GM21390 (cell line): ENCODE measurements around the gene CAPN1.
"Not testable (repeated sequence)": the region's sequence is repeated elsewhere in the genome, so short reads cannot be mapped to it uniquely, and the experiment has no call there.

Experiments used
- ATAC-seq: cut with Tn5 transposase; IDR thresholded peaks from one replicate; pipeline ENCODE4 v1.9.1; 2021; ENCODE audit not compliant: unreplicated experiment

The CAPN1 gene

GRCh38 chr11:65216830-65217229, 35.1 kb downstream of the CAPN1 start:
- no peak for ATAC-seq

DNA sequence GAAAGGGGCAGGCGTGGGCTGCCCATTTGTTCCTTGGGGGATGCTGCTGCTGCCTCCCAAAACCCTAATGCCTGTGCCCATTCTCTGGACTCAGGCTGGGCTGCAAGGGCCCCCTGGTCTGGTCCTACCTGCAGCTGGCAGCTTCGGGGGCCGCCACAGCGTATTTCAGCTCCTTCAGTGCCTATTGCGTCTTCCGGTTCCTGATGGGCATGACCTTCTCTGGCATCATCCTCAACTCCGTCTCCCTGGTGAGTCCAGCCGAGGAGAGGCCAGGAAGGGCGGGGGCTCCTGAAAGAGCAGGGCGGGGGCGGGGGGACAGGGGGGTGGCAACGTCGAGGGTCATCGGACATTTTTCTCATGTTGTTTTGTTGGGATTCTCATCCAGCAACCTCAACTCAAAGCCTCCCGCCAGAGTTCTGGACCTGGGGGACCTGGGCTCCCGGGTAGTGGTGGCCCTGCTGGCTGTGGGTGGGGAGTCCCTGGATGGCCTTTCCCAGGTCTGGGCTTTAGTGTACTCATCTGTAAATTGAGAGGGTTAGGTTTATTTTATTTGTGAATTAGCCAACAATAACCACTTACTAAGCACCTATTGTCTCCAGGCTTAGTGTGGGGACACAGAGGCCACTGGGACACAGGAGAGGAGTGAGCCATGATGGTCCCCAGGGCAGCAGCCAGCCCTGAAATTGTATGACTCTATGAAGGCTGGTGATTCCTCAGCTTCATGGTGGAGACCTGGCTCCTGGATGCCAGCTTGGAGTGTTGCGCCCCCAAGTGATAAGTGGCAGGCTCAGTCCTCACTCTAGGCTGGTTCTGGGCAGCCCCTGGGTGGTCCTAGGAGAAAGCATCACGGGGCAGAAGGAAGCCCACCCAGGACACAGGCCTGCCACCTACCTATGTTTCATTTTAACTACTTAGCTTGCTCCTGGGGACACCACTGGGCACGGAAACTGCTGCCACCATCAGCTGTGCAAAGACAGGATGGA, 36.0 kb downstream of the CAPN1 start:
- no peak for ATAC-seq

DNA sequence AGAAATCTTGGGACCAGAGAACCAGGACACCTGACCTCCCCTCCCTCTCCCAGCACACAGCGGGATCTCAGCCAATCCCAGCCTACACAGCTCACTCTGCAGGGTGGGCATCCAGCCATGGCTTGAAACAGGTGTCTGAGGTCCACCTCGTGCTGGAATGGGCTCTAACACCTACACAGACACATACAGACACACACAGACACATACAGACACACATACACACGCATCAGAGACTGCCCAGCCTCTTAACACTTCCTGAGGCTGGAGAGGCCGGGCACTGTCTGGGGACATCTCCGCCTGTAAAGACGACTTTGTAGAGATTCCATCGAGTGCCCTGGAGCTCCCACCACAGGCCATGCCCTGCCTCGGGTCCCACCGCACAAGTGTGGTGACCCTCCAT, 36.7 kb downstream of the CAPN1 start:
- no peak for ATAC-seq

GRCh38 chr11:65219930-65220213, 38.1 kb downstream of the CAPN1 start:
- ATAC-seq, result no peak

DNA sequence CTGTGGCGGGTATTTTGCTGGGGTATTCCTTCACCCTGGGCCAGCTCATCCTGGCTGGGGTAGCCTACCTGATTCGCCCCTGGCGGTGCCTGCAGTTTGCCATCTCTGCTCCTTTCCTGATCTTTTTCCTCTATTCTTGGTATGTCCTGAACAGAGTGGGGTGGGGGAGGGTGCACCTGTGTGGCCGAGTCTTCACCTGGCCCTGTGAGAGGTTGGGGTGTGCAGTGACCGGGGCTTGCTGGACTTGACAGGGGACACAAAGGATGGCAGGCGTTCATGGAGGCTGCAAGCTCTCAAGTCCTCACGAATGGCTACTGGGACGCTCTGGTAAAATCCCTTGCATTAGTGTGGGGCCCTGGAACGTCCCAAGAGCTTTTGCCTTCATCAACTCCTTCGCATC, 39.3 kb downstream of the CAPN1 start:
- ATAC-seq, result no peak

DNA sequence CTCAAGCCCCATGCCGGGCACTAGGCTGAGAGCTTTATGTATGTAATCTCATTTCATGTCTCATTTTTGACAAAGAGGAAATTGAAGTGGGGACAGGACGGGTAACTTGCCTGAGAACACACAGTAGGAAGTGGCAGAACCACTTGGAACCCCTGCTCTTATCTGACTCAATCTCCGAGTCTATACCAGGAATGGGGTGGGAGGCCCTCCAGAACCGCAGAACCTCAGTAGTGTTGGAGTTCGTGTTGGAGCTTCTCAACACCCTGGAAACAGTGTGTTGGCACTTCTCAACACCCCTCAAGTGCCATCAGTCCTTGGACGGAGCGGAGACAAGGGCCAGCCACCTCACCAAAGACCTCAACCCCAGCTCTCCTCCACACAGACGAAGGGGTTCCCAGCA, 41.3 kb downstream of the CAPN1 start:
- ATAC-seq, result no peak

DNA sequence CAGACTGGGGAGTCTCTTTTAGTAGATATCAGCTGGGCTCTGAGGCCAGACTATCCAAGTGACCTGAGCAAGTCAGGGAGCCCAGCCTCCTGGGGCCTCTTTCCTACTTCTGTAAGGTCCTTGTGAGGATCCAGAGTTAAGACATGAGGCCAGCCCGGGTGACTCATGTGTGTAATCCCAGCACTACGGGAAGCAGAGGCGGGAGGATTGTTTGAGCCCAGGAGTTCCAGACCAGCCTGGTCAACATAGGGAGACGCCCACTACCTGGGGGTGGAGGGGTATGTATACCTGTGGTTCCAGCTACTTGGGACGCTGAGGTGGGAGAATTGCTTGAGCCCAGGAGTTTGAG, 43.2 kb downstream of the CAPN1 start:
- ATAC-seq, result no peak

- ATAC-seq, result no peak
Observed at GRCh38 chr11:65225279-65226102, 43.8 kb downstream of the CAPN1 start.

- no peak for ATAC-seq
Observed at GRCh38 chr11:65226103-65226442, 44.3 kb downstream of the CAPN1 start.

DNA sequence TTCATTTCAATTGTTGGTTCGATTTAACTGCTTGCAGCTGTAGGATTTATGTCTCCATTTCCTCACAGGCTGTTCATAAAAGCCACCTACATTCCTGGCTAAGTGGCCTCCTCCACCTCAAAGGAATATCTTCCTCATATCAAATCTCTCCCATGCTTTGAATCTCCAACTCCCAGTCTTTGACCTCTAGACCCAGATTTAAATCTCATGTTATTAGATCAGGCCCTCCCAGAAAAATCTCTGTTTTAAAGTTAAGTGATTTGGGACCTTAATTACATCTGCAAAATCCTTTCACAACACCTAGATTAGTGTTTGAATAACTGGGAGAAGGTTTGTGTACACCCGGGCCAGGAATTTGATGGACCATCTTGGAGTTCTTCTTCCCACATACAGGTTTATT, 46.2 kb downstream of the CAPN1 start:
- no peak for ATAC-seq

DNA sequence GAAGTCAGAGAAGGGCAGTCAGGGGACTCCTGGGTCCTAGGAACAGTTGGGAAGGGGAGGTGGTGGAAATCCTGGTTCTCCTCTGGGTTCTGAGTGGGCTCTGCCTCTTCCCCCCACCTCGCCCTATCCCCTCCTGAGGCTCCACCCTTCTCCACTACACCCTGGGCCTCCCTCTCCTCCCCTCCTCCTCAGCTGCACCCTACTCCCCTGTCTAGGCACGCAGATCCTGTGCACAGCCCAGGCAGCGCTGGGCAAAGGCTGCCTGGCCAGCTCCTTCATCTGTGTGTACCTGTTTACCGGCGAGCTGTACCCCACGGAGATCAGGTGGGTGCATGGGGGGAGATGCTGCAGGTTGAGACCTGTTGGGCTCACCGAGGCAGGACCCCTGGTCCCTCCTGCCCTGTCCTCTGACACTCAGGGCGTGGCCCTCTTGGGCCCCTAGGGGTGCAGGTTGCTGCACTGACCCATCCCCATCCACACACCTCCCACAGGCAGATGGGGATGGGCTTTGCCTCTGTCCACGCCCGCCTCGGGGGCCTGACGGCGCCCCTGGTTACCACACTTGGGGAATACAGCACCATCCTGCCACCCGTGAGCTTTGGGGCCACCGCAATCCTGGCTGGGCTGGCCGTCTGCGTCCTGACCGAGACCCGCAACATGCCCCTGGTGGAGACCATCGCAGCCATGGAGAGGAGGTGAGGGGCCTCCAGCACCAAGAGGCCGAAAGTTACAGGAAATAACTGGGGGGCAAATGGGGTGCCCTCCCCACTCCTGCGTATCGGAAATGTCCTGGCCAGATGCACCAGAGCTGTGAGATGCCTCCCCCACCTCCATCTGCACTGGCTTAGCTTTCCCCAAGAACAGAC, 54.7 kb downstream of the CAPN1 start:
- no peak for ATAC-seq

- not testable (repeated sequence) for ATAC-seq
Observed at GRCh38 chr11:65238302-65238701, 56.6 kb downstream of the CAPN1 start.

- ATAC-seq, result no peak
Observed at GRCh38 chr11:65241134-65241533, 59.4 kb downstream of the CAPN1 start.

- no peak for ATAC-seq
Observed at GRCh38 chr11:65241692-65242091, 60.0 kb downstream of the CAPN1 start.

DNA sequence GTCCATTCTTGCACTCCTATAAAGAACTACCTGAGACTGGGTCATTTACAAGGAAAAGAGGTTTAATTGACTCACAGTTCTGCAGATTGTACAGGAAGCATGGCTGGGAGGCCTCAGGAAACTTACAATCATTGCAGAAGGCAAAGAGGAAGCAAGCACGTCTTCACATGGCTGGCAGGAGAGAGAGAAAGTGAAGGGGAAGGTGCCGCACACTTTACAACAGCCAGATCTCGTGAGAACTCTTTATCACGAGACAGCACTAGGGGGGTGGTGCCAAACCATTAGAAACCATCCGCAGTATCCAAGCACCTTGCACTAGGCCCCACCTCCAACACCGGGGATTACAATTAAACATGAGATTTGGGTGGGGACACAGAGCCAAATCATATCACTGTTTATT, 60.7 kb downstream of the CAPN1 start:
- no peak for ATAC-seq

DNA sequence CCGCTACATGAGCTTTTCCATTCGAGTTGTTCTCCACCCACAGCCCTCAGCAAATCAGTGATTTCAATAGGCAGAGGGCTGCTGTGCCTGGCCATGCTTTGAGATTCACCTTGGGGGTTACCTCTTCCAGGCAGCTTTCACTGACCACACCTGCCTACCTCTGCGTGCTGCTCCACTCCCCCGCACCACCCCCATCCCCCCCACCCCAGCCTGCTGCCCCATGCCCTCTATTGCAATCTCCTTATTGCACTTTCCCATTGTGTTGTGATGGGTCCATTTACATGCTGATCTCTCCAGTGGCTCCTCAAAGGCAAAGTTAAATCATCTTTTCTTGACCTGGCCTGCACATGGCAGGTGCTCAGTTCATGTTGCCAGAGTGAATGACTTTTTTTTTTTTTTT, 62.1 kb downstream of the CAPN1 start:
- ATAC-seq, result no peak

DNA sequence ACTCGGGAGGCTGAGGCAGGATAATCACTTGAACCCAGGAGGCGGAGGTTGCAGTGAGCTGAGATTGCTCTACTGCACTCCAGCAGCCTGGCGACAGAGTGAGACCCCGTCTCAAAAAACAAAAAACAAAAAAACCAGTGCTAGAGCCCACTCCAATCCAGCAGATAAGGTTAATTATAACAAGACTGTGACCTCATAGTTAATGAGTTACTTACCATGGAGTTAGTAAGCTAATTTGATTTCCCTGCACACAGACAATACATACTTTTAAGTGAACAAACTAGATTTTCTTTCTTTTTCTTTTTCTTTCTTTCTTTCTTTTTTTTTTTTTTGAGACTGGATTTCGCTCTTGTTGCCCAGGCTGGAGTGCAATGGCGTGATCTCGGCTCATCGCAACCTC, 63.3 kb downstream of the CAPN1 start:
- not testable (repeated sequence) for ATAC-seq

DNA sequence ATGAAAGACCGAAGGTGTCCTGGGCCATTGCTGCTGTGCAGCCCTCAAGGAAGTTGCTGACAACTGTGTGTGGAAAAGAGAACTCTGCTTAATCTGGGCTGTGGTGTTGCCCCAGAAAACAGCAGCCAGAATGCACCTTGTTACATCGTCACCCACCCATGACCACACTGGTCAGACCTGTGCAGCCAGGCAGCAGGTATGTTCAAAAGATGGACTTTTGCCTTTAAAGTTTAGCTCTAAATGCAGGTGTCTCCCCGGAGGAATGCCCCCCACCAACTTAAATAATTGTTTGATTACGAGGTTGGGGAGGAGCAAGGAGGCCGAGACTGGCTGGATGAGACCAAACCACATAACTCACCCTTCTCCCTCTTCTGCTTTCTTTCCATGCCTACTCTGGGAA, 64.8 kb downstream of the CAPN1 start:
- no peak for ATAC-seq

GRCh38 chr11:65248184-65248710, 66.5 kb downstream of the CAPN1 start:
- not testable (repeated sequence) for ATAC-seq

GRCh38 chr11:65251476-65251875, 69.7 kb downstream of the CAPN1 start:
- no peak for ATAC-seq

GRCh38 chr11:65254724-65255123, 73.0 kb downstream of the CAPN1 start:
- no peak for ATAC-seq
